ENCODE results near the gene LCOR. TPM values are rescaled to one million over a fixed set of nuclear protein-coding genes. Genes with fewer than 3 reads are reported as not detected.

The LCOR gene
- polyA plus RNA-seq, 4 donors = 7.0 to 48.8 (median 9.5) TPM

- DNase-seq = no peak
- no peak overlapping the region for H3K27ac ChIP-seq (ENCODE audit: low read depth in 1 of 3, low read length in 2 of 3)
- no peaks in the 10 kb centered on the region for H3K27me3 ChIP-seq (ENCODE audit: control insufficient read depth in 3 of 3, insufficient read depth in 3 of 3, low read length in 3 of 3)
- H3K36me3 ChIP-seq (ENCODE audit: control insufficient read depth in 3 of 3, insufficient read depth in 2 of 3, low read depth in 1 of 3, low read length in 3 of 3) = peaks cover 0 to 5% (median 5%) of the 10 kb centered on the region in 3 donors
- 87 to 95% (median 91%) methylated on average over 5 of the region's 5 CpGs for WGBS, 3 donors
- FAIRE-seq = no peak
- H3K9me3 ChIP-seq (ENCODE audit: control insufficient read depth in 2 of 2, insufficient read depth in 1 of 2, low read depth in 1 of 2, low read length in 1 of 2) = no peaks in the 10 kb centered on the region
- no peak overlapping the region for H3K4me3 ChIP-seq (ENCODE audit: low read depth in 1 of 3, low read length in 3 of 3)
- peaks cover 0 to 4% (median 0%) of the 10 kb centered on the region in 3 donors for H3K4me1 ChIP-seq (ENCODE audit: control insufficient read depth in 3 of 3, insufficient read depth in 2 of 3, low read depth in 1 of 3, low read length in 2 of 3)
These were observed 114.9 kb downstream of the LCOR start for GRCh38 chr10:96947036-96947435.

- Histone ChIP-seq H3K9me3 (ENCODE audit: control insufficient read depth in 2 of 2, insufficient read depth in 1 of 2, low read depth in 1 of 2, low read length in 1 of 2) (no peaks in the 10 kb centered on the region), H3K36me3 (ENCODE audit: control insufficient read depth in 3 of 3, insufficient read depth in 2 of 3, low read depth in 1 of 3, low read length in 3 of 3) (peaks cover 0 to 10% (median 5%) of the 10 kb centered on the region in 3 donors), H3K4me1 (ENCODE audit: control insufficient read depth in 3 of 3, insufficient read depth in 2 of 3, low read depth in 1 of 3, low read length in 2 of 3) (peaks cover 0 to 4% (median 0%) of the 10 kb centered on the region in 3 donors), H3K27ac (ENCODE audit: low read depth in 1 of 3, low read length in 2 of 3) (no peak overlapping the region), H3K4me3 (ENCODE audit: low read depth in 1 of 3, low read length in 3 of 3) (no peak overlapping the region), H3K27me3 (ENCODE audit: control insufficient read depth in 3 of 3, insufficient read depth in 3 of 3, low read length in 3 of 3) (no peaks in the 10 kb centered on the region)
- FAIRE-seq (no peak), DNase-seq (peak in 1 of 2 donors; percentile 24)
- 82 to 89% (median 84%) methylated on average over 5 of the region's 5 CpGs for WGBS, 3 donors
These were observed 117.1 kb downstream of the LCOR start for GRCh38 chr10:96949039-96949683.

DNA sequence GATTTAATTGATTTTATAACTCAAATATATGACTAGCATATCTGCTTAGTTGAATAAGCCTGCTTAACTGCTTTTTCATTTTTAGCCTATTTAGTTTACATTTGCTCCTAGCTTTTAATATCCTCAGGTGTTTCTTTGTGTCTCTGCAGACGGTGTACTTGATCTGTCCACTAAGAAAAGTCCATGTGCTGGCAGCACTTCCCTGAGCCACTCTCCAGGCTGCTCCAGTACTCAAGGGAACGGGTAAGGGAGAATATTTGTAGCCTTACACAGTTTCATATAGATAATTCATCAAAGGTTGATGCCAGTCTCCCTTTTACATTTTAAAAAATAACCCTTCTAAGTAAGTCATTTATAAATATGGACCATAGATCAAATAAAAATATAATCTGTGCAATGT is 119.9 kb downstream of the LCOR start:
- DNase-seq (no peak), FAIRE-seq (no peak)
- no peaks in the 10 kb centered on the region for H3K27me3 ChIP-seq (ENCODE audit: control insufficient read depth in 3 of 3, insufficient read depth in 3 of 3, low read length in 3 of 3)
- no peaks in the 10 kb centered on the region for H3K9me3 ChIP-seq (ENCODE audit: control insufficient read depth in 2 of 2, insufficient read depth in 1 of 2, low read depth in 1 of 2, low read length in 1 of 2)
- no peak overlapping the region for H3K4me3 ChIP-seq (ENCODE audit: low read depth in 1 of 3, low read length in 3 of 3)
- H3K4me1 ChIP-seq (ENCODE audit: control insufficient read depth in 3 of 3, insufficient read depth in 2 of 3, low read depth in 1 of 3, low read length in 2 of 3) = peaks cover 0 to 8% (median 0%) of the 10 kb centered on the region in 3 donors
- H3K36me3 ChIP-seq (ENCODE audit: control insufficient read depth in 3 of 3, insufficient read depth in 2 of 3, low read depth in 1 of 3, low read length in 3 of 3) = peaks cover 8 to 18% (median 16%) of the 10 kb centered on the region in 3 donors
- H3K27ac ChIP-seq (ENCODE audit: low read depth in 1 of 3, low read length in 2 of 3) = no peak overlapping the region
- WGBS, 3 donors = 85 to 91% (median 89%) methylated on average over 2 of the region's 2 CpGs

DNA sequence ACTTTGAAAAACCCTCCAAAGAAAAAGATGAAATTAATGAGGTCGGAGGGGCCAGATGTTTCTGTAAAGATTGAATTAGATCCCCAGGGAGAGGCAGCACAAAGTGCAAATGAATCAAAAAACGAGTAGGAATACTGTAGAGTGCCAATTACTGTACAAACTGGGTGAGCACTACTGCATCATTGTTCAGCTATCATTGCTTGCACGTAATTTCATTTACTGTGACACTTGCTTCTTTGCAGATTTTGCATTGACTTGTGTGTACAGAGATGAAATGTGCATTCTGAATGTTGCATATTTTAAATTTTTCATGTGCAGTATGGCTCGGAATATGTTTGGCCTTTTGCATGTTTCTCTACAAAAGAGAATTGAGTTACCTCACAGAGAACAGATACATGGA is 123.7 kb downstream of the LCOR start:
- Histone ChIP-seq H3K36me3 (ENCODE audit: control insufficient read depth in 3 of 3, insufficient read depth in 2 of 3, low read depth in 1 of 3, low read length in 3 of 3) (peaks cover 8 to 17% (median 15%) of the 10 kb centered on the region in 3 donors), H3K4me3 (ENCODE audit: low read depth in 1 of 3, low read length in 3 of 3) (no peak overlapping the region), H3K27ac (ENCODE audit: low read depth in 1 of 3, low read length in 2 of 3) (no peak overlapping the region), H3K9me3 (ENCODE audit: control insufficient read depth in 2 of 2, insufficient read depth in 1 of 2, low read depth in 1 of 2, low read length in 1 of 2) (no peaks in the 10 kb centered on the region), H3K27me3 (ENCODE audit: control insufficient read depth in 3 of 3, insufficient read depth in 3 of 3, low read length in 3 of 3) (no peaks in the 10 kb centered on the region), H3K4me1 (ENCODE audit: control insufficient read depth in 3 of 3, insufficient read depth in 2 of 3, low read depth in 1 of 3, low read length in 2 of 3) (peaks cover 0 to 8% (median 0%) of the 10 kb centered on the region in 3 donors)
- DNase-seq = no peak
- FAIRE-seq = no peak
- 81 to 83% (median 81%) methylated on average over 4 of the region's 4 CpGs for WGBS, 3 donors

GRCh38 chr10:96958071-96958470 is 126.0 kb downstream of the LCOR start:
- Histone ChIP-seq H3K9me3 (ENCODE audit: control insufficient read depth in 2 of 2, insufficient read depth in 1 of 2, low read depth in 1 of 2, low read length in 1 of 2) (no peaks in the 10 kb centered on the region), H3K36me3 (ENCODE audit: control insufficient read depth in 3 of 3, insufficient read depth in 2 of 3, low read depth in 1 of 3, low read length in 3 of 3) (peaks cover 8 to 15% (median 14%) of the 10 kb centered on the region in 3 donors), H3K27me3 (ENCODE audit: control insufficient read depth in 3 of 3, insufficient read depth in 3 of 3, low read length in 3 of 3) (no peaks in the 10 kb centered on the region), H3K4me1 (ENCODE audit: control insufficient read depth in 3 of 3, insufficient read depth in 2 of 3, low read depth in 1 of 3, low read length in 2 of 3) (peaks cover 0 to 8% (median 0%) of the 10 kb centered on the region in 3 donors), H3K4me3 (ENCODE audit: low read depth in 1 of 3, low read length in 3 of 3) (no peak overlapping the region), H3K27ac (ENCODE audit: low read depth in 1 of 3, low read length in 2 of 3) (no peak overlapping the region)
- no peak for FAIRE-seq
- WGBS, 3 donors = 95 to 99% (median 99%) methylated on average over 2 of the region's 2 CpGs
- DNase-seq = no peak

GRCh38 chr10:96959733-96960132 is 127.6 kb downstream of the LCOR start:
- no peak for FAIRE-seq
- WGBS, 3 donors = 28 to 73% (median 45%) methylated on average over 1 of the region's 1 CpG

GRCh38 chr10:96960872-96961271 is 128.8 kb downstream of the LCOR start:
- 78 to 88% (median 85%) methylated on average over 2 of the region's 2 CpGs for WGBS, 3 donors
- H3K27ac ChIP-seq (ENCODE audit: low read depth in 1 of 3, low read length in 2 of 3) = no peak overlapping the region
- H3K4me3 ChIP-seq (ENCODE audit: low read depth in 1 of 3, low read length in 3 of 3) = no peak overlapping the region
- no peak for FAIRE-seq
- H3K4me1 ChIP-seq (ENCODE audit: control insufficient read depth in 3 of 3, insufficient read depth in 2 of 3, low read depth in 1 of 3, low read length in 2 of 3) = peaks cover 0 to 8% (median 0%) of the 10 kb centered on the region in 3 donors
- H3K36me3 ChIP-seq (ENCODE audit: control insufficient read depth in 3 of 3, insufficient read depth in 2 of 3, low read depth in 1 of 3, low read length in 3 of 3) = peaks cover 2 to 10% (median 3%) of the 10 kb centered on the region in 3 donors
- H3K27me3 ChIP-seq (ENCODE audit: control insufficient read depth in 3 of 3, insufficient read depth in 3 of 3, low read length in 3 of 3) = no peaks in the 10 kb centered on the region
- H3K9me3 ChIP-seq (ENCODE audit: control insufficient read depth in 2 of 2, insufficient read depth in 1 of 2, low read depth in 1 of 2, low read length in 1 of 2) = no peaks in the 10 kb centered on the region
- DNase-seq = no peak

More at GRCh38 chr10:96959733-96960132, 127.6 kb downstream of the LCOR start:
- peaks cover 8 to 18% (median 9%) of the 10 kb centered on the region in 3 donors for H3K36me3 ChIP-seq (ENCODE audit: control insufficient read depth in 3 of 3, insufficient read depth in 2 of 3, low read depth in 1 of 3, low read length in 3 of 3)
- H3K27me3 ChIP-seq (ENCODE audit: control insufficient read depth in 3 of 3, insufficient read depth in 3 of 3, low read length in 3 of 3) = no peaks in the 10 kb centered on the region
- H3K27ac ChIP-seq (ENCODE audit: low read depth in 1 of 3, low read length in 2 of 3) = no peak overlapping the region
- H3K4me1 ChIP-seq (ENCODE audit: control insufficient read depth in 3 of 3, insufficient read depth in 2 of 3, low read depth in 1 of 3, low read length in 2 of 3) = peaks cover 0 to 8% (median 0%) of the 10 kb centered on the region in 3 donors
- H3K4me3 ChIP-seq (ENCODE audit: low read depth in 1 of 3, low read length in 3 of 3) = no peak overlapping the region
- peak in 1 of 2 donors; percentile 26 for DNase-seq
- H3K9me3 ChIP-seq (ENCODE audit: control insufficient read depth in 2 of 2, insufficient read depth in 1 of 2, low read depth in 1 of 2, low read length in 1 of 2) = no peaks in the 10 kb centered on the region

GRCh38 chr10:96964131-96964530 is 132.0 kb downstream of the LCOR start:
- WGBS, 3 donors = 94 to 100% (median 98%) methylated on average over 2 of the region's 2 CpGs
- H3K27ac ChIP-seq (ENCODE audit: low read depth in 1 of 3, low read length in 2 of 3) = no peak overlapping the region

More at GRCh38 chr10:96964131-96964530, 132.0 kb downstream of the LCOR start:
- H3K9me3 ChIP-seq (ENCODE audit: control insufficient read depth in 2 of 2, insufficient read depth in 1 of 2, low read depth in 1 of 2, low read length in 1 of 2) = no peaks in the 10 kb centered on the region
- H3K27me3 ChIP-seq (ENCODE audit: control insufficient read depth in 3 of 3, insufficient read depth in 3 of 3, low read length in 3 of 3) = no peaks in the 10 kb centered on the region
- H3K4me3 ChIP-seq (ENCODE audit: low read depth in 1 of 3, low read length in 3 of 3) = no peak overlapping the region
- FAIRE-seq (no peak), DNase-seq (no peak)
- H3K36me3 ChIP-seq (ENCODE audit: control insufficient read depth in 3 of 3, insufficient read depth in 2 of 3, low read depth in 1 of 3, low read length in 3 of 3) = peaks cover 0 to 6% (median 5%) of the 10 kb centered on the region in 3 donors
- peaks cover 0 to 6% (median 0%) of the 10 kb centered on the region in 3 donors for H3K4me1 ChIP-seq (ENCODE audit: control insufficient read depth in 3 of 3, insufficient read depth in 2 of 3, low read depth in 1 of 3, low read length in 2 of 3)

Data from small intestine (tissue), 7 donors.